ENCODE data around the gene CCNE1. TPM values are rescaled to one million over a fixed set of nuclear protein-coding genes. Genes with fewer than 3 reads are reported as not detected.
A peak's percentile ranks its signal among the peaks of the same experiment; 100 is the strongest.

Gene CCNE1
- total and polyA plus RNA-seq, 8 donors: 3.6 to 5.8 (median 4.4) TPM

DNA sequence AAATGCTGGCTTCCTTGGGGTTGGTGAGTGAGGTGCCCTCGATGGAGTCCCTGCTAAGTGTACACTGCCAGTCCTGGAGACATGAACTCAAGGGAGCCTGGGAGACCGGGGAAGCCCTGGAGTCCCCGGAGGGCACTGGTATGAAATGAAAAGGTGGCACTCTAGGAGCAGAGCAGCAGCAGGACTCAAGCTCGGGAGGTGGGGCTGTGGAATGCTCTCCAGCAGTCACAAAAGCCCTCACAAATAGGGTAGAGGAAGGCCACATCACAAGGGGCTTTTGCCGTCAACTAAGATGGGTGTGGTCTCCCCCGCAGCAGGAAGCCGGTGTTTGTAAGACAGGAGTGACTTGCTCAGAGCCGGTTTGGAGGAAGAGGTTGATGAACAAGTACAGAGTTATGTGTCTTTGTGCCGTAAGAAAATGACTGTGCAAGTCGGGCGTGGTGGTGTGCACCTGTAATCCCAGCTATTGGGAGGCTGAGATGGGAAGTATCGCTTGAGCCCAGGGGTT is 19.3 kb downstream of the CCNE1 start:
- Histone ChIP-seq H3K9me3 (no peaks in the 10 kb centered on the region), H3K27me3 (peaks cover 0 to 34% of the 10 kb centered on the region in 2 donors), H3K36me3 (no peaks in the 10 kb centered on the region), H3K27ac (no peak overlapping the region), H3K4me1 (no peaks in the 10 kb centered on the region), H3K4me3 (no peak overlapping the region)
- intact Hi-C loops (cut with DNase I): no loop called here
- DNase-seq (no peak), ATAC-seq (peak; percentile 50)
- TF ChIP-seq, protein P1, sequence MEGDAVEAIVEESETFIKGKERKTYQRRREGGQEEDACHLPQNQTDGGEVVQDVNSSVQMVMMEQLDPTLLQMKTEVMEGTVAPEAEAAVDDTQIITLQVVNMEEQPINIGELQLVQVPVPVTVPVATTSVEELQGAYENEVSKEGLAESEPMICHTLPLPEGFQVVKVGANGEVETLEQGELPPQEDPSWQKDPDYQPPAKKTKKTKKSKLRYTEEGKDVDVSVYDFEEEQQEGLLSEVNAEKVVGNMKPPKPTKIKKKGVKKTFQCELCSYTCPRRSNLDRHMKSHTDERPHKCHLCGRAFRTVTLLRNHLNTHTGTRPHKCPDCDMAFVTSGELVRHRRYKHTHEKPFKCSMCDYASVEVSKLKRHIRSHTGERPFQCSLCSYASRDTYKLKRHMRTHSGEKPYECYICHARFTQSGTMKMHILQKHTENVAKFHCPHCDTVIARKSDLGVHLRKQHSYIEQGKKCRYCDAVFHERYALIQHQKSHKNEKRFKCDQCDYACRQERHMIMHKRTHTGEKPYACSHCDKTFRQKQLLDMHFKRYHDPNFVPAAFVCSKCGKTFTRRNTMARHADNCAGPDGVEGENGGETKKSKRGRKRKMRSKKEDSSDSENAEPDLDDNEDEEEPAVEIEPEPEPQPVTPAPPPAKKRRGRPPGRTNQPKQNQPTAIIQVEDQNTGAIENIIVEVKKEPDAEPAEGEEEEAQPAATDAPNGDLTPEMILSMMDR (IDR thresholded peaks at IDR 0.05): no peak

DNA sequence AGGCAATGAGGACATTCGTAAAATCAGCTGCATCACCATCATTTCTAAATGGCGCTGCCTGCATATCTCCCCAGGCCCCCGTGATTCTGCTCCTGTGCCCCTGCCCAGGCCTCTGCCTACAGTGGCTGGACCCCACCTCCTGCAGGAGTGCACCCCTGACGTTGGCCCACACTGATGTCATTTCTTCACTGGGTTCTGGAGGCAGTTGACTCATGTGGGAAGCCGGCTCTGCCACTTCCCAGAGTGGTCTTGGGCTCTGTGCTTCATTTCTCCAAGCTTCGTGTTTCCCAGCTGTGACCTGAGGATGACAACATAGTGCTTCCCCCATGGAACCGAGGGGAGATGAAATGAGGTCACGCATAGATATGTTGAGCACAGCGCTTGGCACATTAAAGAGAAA is 19.9 kb downstream of the CCNE1 start:
- Histone ChIP-seq H3K36me3 (no peaks in the 10 kb centered on the region), H3K4me1 (no peaks in the 10 kb centered on the region), H3K27ac (no peak overlapping the region), H3K9me3 (no peaks in the 10 kb centered on the region), H3K4me3 (no peak overlapping the region), H3K27me3 (peaks cover 0 to 34% of the 10 kb centered on the region in 2 donors)
- ATAC-seq (no peak), DNase-seq (no peak)
- TF ChIP-seq, protein P1 (IDR thresholded peaks at IDR 0.05): no peak
- intact Hi-C loops (cut with DNase I): no loop called here

DNA sequence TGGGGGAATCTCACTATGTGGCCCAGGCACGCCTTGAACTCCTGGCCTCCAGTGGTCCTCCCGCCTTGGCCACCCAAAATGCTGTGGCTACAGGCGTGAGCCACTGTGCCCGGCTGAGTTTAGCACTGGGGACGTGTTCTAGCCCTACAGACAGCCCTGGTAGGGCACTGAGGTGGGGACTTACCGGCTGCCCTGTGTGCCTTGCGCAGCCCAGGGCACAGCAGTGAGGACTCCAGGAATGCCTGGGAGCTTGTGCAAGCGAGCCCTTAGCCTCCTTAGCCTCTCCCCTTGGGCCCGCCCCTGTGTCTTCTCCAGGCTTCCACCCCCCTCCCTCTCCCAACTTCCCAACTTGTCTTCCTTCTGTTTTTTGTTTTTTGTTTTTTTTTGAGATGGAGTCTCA is 21.0 kb downstream of the CCNE1 start:
- intact Hi-C loops (cut with DNase I): no loop called here
- no peaks in the 10 kb centered on the region for H3K9me3 ChIP-seq
- no peak for DNase-seq
- ATAC-seq: no peak
- H3K4me1 ChIP-seq: no peaks in the 10 kb centered on the region
- TF ChIP-seq, protein P1 (IDR thresholded peaks at IDR 0.05): no peak
- H3K4me3 ChIP-seq: no peak overlapping the region
- H3K27me3 ChIP-seq: peaks cover 0 to 34% of the 10 kb centered on the region in 2 donors
- H3K27ac ChIP-seq: no peak overlapping the region
- H3K36me3 ChIP-seq: no peaks in the 10 kb centered on the region

- intact Hi-C loops (cut with DNase I): no loop called here
- no peaks in the 10 kb centered on the region for H3K36me3 ChIP-seq
- no peaks in the 10 kb centered on the region for H3K9me3 ChIP-seq
- ATAC-seq: no peak
- TF ChIP-seq, protein P1 (IDR thresholded peaks at IDR 0.05): no peak
- H3K4me1 ChIP-seq: no peaks in the 10 kb centered on the region
- peaks cover 0 to 39% of the 10 kb centered on the region in 2 donors for H3K27me3 ChIP-seq
- no peak overlapping the region for H3K4me3 ChIP-seq
- no peak for DNase-seq
- H3K27ac ChIP-seq: no peak overlapping the region
Measured at GRCh38 chr19:29833614-29834261, 21.9 kb downstream of the CCNE1 start.

GRCh38 chr19:29834991-29835846 is 23.4 kb downstream of the CCNE1 start:
- no peaks in the 10 kb centered on the region for H3K36me3 ChIP-seq
- H3K27me3 ChIP-seq: peaks cover 0 to 54% of the 10 kb centered on the region in 2 donors
- no peaks in the 10 kb centered on the region for H3K4me1 ChIP-seq
- no peak for DNase-seq
- intact Hi-C loops (cut with DNase I): no loop called here
- no peak overlapping the region for H3K4me3 ChIP-seq
- TF ChIP-seq, protein P1 (IDR thresholded peaks at IDR 0.05): no peak
- ATAC-seq: no peak
- no peak overlapping the region for H3K27ac ChIP-seq
- no peaks in the 10 kb centered on the region for H3K9me3 ChIP-seq

Measured in left lung (tissue), 10 donors.